HUES6 (cell line): ENCODE results near the gene RAP1GAP.

Experiments used
- H3K27ac ChIP-seq: 2 replicates; pipeline ENCODE4 v1.7.0; 2013; ENCODE audit warnings: low read depth, mild to moderate bottlenecking, low read length, inconsistent platforms
- H3K27me3 ChIP-seq: 2 replicates; pipeline ENCODE4 v1.6.1; 2013; ENCODE audit warnings: low read length; ENCODE audit not compliant: control insufficient read depth, insufficient read depth
- H3K36me3 ChIP-seq: 2 replicates; pipeline ENCODE4 v1.6.1; 2013; ENCODE audit warnings: low read length; ENCODE audit not compliant: control insufficient read depth, insufficient read depth
- H3K4me1 ChIP-seq: 2 replicates; pipeline ENCODE4 v1.6.1; 2013; ENCODE audit warnings: low read length; ENCODE audit not compliant: control insufficient read depth, insufficient read depth
- H3K4me3 ChIP-seq: 2 replicates; pipeline ENCODE4 v1.5.1; 2013; ENCODE audit warnings: low read depth, low read length
- H3K9ac ChIP-seq: one replicate; pipeline ENCODE4 v1.6.1; 2013; ENCODE audit warnings: mild to moderate bottlenecking, low read length
- H3K9me3 ChIP-seq: 2 replicates; pipeline ENCODE4 v1.6.1; 2013; ENCODE audit warnings: low read depth, low read length; ENCODE audit not compliant: control insufficient read depth, insufficient read depth

The RAP1GAP gene

DNA sequence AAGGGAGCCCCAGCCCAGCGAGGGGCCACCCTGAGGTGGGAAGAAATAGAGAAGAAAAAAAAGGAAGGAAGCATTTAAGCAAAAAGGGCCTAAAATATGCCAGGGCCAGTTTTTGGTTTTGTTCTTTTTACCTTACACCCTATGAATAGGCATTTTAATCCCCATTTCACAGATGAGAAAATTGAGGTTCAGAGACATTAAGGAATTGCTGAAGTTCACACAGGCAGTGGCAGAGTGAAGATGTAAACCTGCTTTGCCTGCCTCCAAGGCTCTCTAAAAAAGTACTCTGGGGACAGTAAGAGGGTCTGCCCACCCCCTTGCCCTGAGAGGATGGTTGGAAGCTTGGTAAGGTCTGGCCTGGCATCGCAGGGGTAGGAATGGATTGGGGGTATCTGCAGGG, 19.8 kb downstream of the RAP1GAP start:
- Histone ChIP-seq H3K27ac (no peak overlapping the region), H3K4me3 (no peak overlapping the region), H3K4me1 (peaks cover 13% of the 10 kb centered on the region), H3K36me3 (no peaks in the 10 kb centered on the region), H3K27me3 (peaks cover 19% of the 10 kb centered on the region), H3K9ac (no peak overlapping the region), H3K9me3 (no peaks in the 10 kb centered on the region)

DNA sequence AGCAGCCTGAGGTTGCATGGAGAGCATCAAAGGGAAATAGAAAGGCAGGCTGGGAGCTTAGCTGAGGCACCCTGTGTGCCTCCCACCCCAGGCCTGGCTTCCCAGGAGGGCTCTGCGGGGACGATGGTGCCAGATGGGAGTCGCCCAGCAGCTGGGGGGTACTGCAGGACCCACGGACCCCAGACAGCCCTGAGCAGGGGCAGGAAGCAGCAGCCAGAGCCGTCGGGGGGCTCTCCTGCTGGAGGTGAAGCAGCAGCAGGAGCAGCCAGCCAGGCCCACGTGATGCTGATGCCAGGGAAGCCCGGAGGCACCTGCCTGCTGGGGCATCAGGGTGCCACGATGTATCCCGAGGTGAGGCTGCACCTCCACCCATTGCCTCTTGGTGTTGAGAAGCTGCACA, 20.4 kb downstream of the RAP1GAP start:
- no peak overlapping the region for H3K4me3 ChIP-seq
- H3K9me3 ChIP-seq: no peaks in the 10 kb centered on the region
- H3K4me1 ChIP-seq: peaks cover 13% of the 10 kb centered on the region
- no peak overlapping the region for H3K9ac ChIP-seq
- no peaks in the 10 kb centered on the region for H3K36me3 ChIP-seq
- no peak overlapping the region for H3K27ac ChIP-seq
- H3K27me3 ChIP-seq: peaks cover 19% of the 10 kb centered on the region

DNA sequence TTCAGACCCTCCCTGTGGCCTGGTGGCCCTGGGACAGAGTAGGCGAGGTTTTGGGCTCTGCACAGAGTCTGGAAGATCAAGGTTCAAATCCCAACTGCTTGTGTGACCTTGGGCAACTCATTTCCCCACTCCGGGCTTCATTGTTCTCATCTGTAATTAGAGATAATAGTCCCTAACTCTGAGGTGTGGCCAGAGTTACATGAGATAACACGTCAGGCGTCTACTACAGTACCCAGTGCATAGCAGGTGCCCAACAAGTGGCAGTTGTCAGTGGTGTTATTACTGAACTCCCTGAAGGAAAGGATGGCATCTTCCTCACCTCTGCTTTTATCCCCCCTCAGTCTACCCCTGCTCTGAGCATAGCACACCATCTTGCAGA, 20.8 kb downstream of the RAP1GAP start:
- H3K27ac ChIP-seq: no peak overlapping the region
- H3K9ac ChIP-seq: no peak overlapping the region

DNA sequence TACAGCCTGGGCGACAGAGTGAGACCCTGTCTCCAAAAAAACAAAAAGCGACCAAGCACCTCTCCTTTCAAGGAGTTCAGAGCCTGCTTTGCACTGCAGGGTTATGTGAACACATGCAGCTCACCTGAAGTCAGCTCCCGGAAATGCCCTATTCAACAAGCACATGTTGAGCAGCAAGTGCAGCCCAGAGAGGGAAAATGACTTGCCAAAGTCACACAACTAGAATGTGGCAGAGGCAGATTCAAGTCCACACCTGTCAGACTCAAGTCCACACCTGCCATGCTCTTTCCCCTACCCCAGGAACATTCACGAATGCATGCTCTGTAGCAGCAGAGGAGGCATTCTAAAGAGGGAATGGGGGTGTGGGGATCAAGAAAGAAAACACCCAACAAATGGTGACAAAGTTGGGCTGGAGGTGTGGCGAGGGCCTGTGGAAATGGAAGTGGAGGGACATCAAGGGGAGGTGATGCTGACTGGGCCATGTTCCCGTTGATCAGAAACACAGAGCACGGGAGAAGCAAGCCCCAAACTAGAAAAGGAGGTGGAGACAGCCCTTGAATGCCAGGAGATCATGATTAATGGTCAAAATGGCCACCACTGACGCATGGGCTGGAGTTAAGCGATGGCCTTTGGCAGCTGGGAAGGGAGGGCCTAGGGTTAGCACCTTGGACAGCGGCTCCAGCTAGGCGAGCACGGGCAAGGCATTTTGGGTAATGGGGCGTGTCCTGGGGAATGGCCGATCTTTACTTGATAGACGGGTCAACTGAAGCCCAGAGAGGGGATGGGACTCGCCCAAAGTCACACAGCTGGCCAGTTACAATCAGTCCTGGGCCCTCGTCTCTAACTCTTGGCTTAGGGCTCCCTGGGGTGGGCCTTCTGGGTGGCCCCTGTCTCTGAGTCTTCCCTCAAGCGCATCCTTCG, 21.5 kb downstream of the RAP1GAP start:
- Histone ChIP-seq H3K27me3 (peaks cover 15% of the 10 kb centered on the region), H3K4me3 (no peak overlapping the region), H3K27ac (no peak overlapping the region), H3K36me3 (no peaks in the 10 kb centered on the region), H3K9ac (no peak overlapping the region), H3K4me1 (peaks cover 12% of the 10 kb centered on the region), H3K9me3 (no peaks in the 10 kb centered on the region)

More for the DNA sequence above, 20.8 kb downstream of the RAP1GAP start:
- H3K36me3 ChIP-seq: no peaks in the 10 kb centered on the region
- peaks cover 19% of the 10 kb centered on the region for H3K27me3 ChIP-seq
- no peaks in the 10 kb centered on the region for H3K9me3 ChIP-seq
- H3K4me1 ChIP-seq: peaks cover 13% of the 10 kb centered on the region
- no peak overlapping the region for H3K4me3 ChIP-seq

DNA sequence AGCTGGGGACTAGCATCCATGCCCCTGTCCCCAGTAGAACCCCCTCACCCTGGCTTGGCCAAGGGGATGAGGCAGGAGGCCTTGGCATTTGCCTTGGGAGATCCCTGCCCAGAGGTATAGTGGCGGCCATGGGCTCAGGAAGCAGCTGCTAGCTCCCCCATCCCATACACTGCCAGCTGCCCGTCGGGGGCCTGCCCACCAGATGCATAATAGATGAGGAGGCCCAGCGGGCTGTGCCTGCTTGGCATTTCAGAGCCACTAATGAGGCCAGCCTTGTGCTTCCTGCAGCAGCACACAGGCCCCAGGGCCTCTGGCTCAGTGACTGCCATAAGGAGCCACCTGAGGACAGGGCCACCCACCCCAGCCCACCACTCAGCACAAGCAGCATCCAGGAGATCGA, 23.6 kb downstream of the RAP1GAP start:
- H3K27me3 ChIP-seq: no peaks in the 10 kb centered on the region
- no peak overlapping the region for H3K27ac ChIP-seq
- no peak overlapping the region for H3K9ac ChIP-seq
- H3K4me1 ChIP-seq: peaks cover 2% of the 10 kb centered on the region; the same call in 1 of the 2 replicates
- no peak overlapping the region for H3K4me3 ChIP-seq
- H3K36me3 ChIP-seq: no peaks in the 10 kb centered on the region
- H3K9me3 ChIP-seq: no peaks in the 10 kb centered on the region

DNA sequence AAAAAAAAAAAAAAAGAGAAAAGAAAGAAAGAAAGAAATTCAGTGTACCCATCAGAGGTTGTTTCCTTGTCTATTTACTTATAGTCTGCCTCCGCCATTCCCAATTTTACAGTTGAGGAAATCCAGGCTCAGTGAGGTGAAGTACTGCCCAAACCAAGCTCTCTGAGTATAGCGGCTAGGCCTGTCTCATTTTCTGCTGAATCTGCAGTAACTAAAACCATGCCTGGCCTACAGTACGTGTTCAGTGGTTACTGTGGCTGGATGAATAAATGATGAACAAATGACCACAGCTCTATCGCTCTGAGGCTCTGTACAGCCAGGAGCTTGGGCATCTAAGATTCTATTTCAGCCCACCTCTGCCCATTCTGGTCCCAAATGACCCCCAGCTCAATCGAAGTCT, 24.3 kb downstream of the RAP1GAP start:
- Histone ChIP-seq H3K27me3 (no peaks in the 10 kb centered on the region), H3K9ac (no peak overlapping the region), H3K4me3 (no peak overlapping the region), H3K9me3 (no peaks in the 10 kb centered on the region), H3K27ac (no peak overlapping the region), H3K4me1 (peaks cover 8% of the 10 kb centered on the region; the same call in 1 of the 2 replicates), H3K36me3 (no peaks in the 10 kb centered on the region)

DNA sequence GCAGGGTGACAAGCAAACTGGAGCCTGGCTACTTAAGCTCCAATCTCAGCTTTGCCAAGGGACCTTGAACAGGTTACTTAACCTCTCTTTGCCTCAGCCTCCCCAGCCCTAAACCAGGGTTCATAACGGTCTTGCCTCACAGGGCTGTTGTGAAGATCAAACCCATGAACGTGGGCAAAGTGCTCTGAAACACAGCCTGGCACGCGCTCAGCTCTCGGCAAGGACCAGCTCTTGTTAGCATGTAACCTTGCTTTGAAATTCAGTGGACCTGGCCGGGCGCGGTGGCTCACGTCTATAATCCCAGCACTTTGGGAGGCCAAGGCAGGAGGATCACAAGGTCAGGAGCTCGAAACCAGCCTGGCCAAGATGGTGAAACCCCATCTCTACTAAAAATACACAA, 24.8 kb downstream of the RAP1GAP start:
- Histone ChIP-seq H3K9me3 (no peaks in the 10 kb centered on the region), H3K36me3 (no peaks in the 10 kb centered on the region), H3K4me1 (peaks cover 12% of the 10 kb centered on the region; the same call in 1 of the 2 replicates), H3K4me3 (no peak overlapping the region), H3K27me3 (no peaks in the 10 kb centered on the region), H3K27ac (no peak overlapping the region), H3K9ac (no peak overlapping the region)

DNA sequence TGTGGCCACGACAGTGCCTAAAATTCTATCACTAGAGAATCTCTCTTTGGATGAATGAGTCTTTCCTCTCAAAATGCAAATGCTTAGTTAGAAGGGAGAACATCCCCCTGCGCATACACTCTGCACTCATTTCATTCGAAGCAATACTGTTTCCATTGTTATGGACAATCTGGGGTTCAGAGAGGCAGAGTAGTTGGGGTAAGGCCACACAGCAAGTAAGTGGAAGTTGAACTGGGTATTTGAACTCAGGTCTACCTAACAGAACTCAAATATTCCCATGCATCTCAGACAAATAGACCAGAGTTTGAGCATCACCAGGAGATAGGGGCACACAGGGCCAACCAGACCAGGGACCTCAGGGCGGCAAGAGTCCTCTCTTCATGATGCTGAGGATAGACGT, 25.5 kb downstream of the RAP1GAP start:
- Histone ChIP-seq H3K9me3 (no peaks in the 10 kb centered on the region), H3K36me3 (no peaks in the 10 kb centered on the region), H3K4me1 (peaks cover 19% of the 10 kb centered on the region; the same call in 1 of the 2 replicates), H3K27me3 (no peaks in the 10 kb centered on the region), H3K4me3 (no peak overlapping the region), H3K27ac (no peak overlapping the region), H3K9ac (no peak overlapping the region)

DNA sequence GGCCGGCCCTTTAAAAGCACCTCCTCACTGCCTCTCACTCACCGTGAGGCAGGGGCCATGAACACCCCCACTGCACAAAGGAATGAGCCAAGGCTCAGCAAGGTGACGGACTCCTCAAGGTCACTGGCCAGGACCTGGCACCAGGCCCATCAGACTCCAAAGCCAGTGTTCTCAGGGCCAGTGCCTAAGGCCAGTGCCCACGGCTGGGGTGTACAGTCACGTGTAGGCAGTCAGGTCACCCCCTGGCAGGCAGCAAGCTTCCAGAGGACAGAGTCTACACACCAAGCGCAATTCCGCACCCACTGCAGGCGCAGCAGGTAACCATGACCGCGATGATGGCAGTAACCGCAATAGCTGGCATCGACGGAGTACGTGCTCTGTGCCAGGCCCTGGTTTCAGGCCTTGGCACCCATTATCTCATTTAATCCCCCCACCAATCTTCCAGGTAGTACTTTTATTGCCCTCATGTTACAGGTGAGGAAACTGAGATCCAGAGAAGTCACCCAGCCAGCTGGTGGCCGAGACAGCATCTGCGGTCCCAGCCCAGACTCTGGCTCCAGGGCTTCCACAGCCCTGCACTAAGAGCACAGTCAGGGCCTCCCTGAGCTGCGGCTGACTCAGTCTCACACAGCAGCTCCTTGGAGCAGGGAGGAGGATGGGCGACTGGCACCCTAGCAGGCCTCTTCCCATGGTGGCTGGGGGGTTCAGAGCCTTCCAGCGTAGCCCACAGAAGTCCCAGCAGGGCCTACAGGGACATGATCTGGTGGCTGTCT, 27.0 kb downstream of the RAP1GAP start:
- Histone ChIP-seq H3K27me3 (no peaks in the 10 kb centered on the region), H3K36me3 (no peaks in the 10 kb centered on the region), H3K27ac (no peak overlapping the region), H3K4me1 (peaks cover 23% of the 10 kb centered on the region; the same call in 1 of the 2 replicates), H3K4me3 (no peak overlapping the region), H3K9ac (no peak overlapping the region), H3K9me3 (no peaks in the 10 kb centered on the region)

DNA sequence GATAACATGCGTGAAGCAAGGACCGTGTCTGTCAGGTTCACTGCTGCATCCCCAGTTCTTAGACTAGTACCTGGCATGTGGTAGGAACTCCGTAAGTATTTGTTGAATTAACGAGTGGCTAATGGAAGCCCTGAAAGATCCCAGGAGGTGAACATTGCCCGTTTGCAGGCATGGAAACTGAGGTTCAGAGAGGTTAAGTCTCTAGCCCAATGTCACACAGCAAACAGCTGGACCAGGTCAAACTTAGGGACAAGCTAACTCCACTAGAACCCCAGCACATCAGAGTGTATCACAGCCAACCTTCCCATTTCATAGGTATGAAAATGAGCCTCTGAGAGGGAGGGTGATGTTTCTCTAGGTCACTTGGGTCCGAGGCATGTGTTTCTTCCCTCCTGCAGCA, 27.6 kb downstream of the RAP1GAP start:
- H3K4me1 ChIP-seq: peaks cover 23% of the 10 kb centered on the region; the same call in 1 of the 2 replicates
- H3K27me3 ChIP-seq: no peaks in the 10 kb centered on the region
- H3K36me3 ChIP-seq: no peaks in the 10 kb centered on the region
- H3K9ac ChIP-seq: no peak overlapping the region
- H3K4me3 ChIP-seq: no peak overlapping the region
- H3K9me3 ChIP-seq: no peaks in the 10 kb centered on the region
- H3K27ac ChIP-seq: no peak overlapping the region

DNA sequence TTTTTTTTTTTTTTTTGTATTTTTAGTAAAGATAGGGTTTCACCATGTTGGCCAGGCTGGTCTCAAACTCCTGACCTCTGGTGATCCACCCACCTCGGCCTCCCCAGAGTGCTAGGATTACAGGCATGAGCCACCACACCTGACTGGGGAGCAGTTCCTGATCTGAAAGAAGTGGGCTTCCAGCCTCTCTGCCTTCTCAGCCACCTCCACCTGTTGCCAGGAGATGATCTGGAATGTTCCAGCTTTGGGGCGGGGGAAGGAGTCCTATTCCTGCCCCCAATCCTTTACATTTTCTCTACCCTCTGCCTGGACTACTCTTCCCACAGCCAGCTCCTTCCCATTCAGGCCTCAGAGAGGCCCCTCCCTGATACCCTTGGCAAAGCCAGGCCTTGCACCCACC, 28.1 kb downstream of the RAP1GAP start:
- H3K4me3 ChIP-seq: no peak overlapping the region
- H3K27me3 ChIP-seq: no peaks in the 10 kb centered on the region
- H3K27ac ChIP-seq: no peak overlapping the region
- H3K9me3 ChIP-seq: no peaks in the 10 kb centered on the region
- no peak overlapping the region for H3K9ac ChIP-seq
- H3K4me1 ChIP-seq: peaks cover 23% of the 10 kb centered on the region; the same call in 1 of the 2 replicates
- H3K36me3 ChIP-seq: no peaks in the 10 kb centered on the region
